ENCODE results near the gene CPZ.

- no peak for TF ChIP-seq TAF1 (IDR thresholded peaks at IDR 0.05; ENCODE audit: low read depth, low read length)
- TF ChIP-seq POLR2A (IDR thresholded peaks at IDR 0.05; ENCODE audit: low read depth, low read length) = no peak
- no peak for TF ChIP-seq POLR2AphosphoS5 (IDR thresholded peaks at IDR 0.05; ENCODE audit: low read depth, low read length)
- TF ChIP-seq SPI1 (IDR thresholded peaks at IDR 0.05; ENCODE audit: low read depth, low read length) = no peak
- no peak for TF ChIP-seq PAX5 (IDR thresholded peaks at IDR 0.05; ENCODE audit: insufficient read depth, low read length, severe bottlenecking)
- TF ChIP-seq POU2F2 (IDR thresholded peaks at IDR 0.05; ENCODE audit: low read depth, low read length) = no peak
These were observed 54.6 kb downstream of the CPZ start for GRCh38 chr4:8647094-8647570.
